GM10248 (cell line): ENCODE measurements around the gene GSDMA.

ENCODE experiments used
- CTCF ChIA-PET: fragments of 300-600 bp; sonication (Branson Sonifier 250); formaldehyde crosslinking; extraction: SDS; loops from one replicate; lab custom pipeline; 2021; ENCODE audit warnings: antibody characterized with exemption; lab: Yijun Ruan, JAX
- POLR2A ChIA-PET: fragments of 350-650 bp; sonication (Branson Sonifier 250); formaldehyde crosslinking; extraction: SDS; loops from one replicate; lab custom pipeline; 2020; ENCODE audit warnings: antibody characterized with exemption; lab: Yijun Ruan, JAX
- DNase-seq: peaks from one replicate; pipeline ENCODE4 v3.0.0; 2012; ENCODE audit errors: extremely low spot score
- TF ChIP-seq, protein P1 (sequence below): IDR thresholded peaks from 2 replicates; pipeline ENCODE4 v1.5.1; 2012; ENCODE audit warnings: mild to moderate bottlenecking, low read depth; ENCODE audit errors: extremely low read depth, missing control alignments, control extremely low read depth

Gene GSDMA

DNA sequence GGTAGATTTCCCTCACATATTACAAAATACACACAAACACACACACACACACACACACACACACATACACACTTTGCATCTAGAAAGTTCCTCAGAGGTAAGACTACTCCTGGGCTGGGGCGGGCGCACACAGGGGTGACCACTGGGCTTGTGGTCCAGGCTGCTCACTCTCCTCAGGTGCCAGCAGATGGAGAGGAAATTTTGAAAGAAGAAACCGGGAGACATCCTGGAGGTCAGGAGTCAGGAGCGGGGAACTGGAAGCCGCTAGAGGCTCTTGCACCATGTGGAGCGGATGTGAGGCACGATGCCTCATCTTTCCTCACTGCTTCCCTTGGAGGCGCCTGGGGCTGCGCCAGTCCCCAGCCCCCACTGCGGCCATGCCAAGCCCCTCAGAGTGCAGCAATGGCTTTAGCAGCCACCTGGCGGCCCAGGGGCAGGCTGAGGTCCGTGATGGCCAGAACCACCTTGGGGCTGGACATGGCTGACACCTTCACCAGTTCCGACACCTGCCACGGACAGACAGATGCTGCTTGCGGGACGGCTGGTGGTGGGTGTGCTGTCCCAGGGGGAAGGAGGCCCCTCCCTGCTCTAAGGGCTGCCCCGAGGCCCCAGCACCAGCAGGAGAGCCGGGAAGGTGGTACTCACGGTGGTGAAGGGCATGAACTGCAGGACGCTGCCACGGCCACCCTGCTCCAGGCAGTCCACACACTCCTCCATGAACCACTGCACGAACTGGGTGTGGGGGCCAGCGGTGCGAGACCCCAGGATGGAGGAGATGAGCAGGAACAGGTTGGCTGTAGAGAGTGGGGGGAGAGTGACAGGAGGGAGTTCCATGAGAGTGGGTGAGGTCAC is 56.6 kb downstream of the GSDMA start:
- ChIA-PET CTCF (interaction anchor here (1.0 to 8.4 kb wide), 4 partner anchors 10 to 398 kb away, joined by 3 to 137 read pairs (median 4); no protein-coding TSS in a partner anchor), POLR2A (no interaction called here)
- DNase-seq: no peak
- TF ChIP-seq, protein P1, sequence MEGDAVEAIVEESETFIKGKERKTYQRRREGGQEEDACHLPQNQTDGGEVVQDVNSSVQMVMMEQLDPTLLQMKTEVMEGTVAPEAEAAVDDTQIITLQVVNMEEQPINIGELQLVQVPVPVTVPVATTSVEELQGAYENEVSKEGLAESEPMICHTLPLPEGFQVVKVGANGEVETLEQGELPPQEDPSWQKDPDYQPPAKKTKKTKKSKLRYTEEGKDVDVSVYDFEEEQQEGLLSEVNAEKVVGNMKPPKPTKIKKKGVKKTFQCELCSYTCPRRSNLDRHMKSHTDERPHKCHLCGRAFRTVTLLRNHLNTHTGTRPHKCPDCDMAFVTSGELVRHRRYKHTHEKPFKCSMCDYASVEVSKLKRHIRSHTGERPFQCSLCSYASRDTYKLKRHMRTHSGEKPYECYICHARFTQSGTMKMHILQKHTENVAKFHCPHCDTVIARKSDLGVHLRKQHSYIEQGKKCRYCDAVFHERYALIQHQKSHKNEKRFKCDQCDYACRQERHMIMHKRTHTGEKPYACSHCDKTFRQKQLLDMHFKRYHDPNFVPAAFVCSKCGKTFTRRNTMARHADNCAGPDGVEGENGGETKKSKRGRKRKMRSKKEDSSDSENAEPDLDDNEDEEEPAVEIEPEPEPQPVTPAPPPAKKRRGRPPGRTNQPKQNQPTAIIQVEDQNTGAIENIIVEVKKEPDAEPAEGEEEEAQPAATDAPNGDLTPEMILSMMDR: no peak

DNA sequence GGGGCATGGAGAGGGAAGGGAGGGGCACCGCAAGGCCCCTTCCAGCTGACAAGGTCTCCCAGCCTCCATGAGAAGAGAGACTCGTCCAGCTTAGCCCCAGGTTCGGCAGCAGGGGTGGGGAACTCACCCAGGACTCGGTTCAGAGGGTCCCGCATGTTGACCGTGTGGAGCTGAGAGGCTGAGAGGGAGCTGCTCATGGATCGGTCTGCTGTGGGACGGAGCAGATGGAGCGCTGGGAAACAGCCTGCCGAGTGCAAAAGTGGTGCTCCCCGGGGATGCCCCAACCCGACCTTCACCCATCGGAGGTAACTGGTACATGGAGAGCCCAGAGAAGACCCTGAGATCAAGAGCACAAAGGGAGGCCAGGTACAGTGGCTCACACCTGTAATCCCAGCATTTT is 57.3 kb downstream of the GSDMA start:
- no peak for DNase-seq
- CTCF ChIA-PET: interaction anchor here (1.0 to 1.1 kb wide), 2 partner anchors 34 to 152 kb away, joined by 3 read pairs; partner anchors contain the start of gene MED24
- TF ChIP-seq, protein P1: no peak
- POLR2A ChIA-PET: no interaction called here

DNA sequence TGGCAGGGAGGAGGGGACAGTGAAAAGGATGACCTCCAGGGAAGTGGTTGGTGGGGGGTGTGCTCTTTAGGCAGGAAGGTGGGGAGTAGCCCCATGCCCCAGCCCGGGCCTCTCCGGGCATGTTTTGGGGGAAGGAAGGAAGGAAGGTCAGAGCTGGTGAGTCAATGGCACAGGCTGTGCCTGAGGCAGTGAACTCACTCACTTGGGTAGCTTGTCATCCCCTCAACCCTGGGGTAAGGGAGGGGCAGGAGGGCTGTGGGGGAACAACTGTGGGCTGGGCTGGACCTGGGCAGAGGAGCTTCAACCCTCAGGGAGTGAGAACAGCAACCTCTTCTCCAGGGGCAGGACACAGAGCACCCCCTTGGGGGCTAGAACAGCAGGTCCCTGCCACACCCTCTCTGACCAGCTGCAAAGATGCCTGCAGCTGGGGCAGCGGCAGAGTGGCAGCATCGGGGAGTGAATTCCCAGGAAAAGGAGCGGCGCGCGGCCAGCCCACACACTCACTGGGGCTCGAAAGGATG is 58.7 kb downstream of the GSDMA start:
- TF ChIP-seq, protein P1: no peak
- POLR2A ChIA-PET: no interaction called here
- no peak for DNase-seq
- CTCF ChIA-PET: interaction anchor here (0.9 to 2.5 kb wide), 10 partner anchors 9 to 334 kb away, joined by 3 to 7 read pairs (median 4); partner anchors contain the start of gene PSMD3

DNA sequence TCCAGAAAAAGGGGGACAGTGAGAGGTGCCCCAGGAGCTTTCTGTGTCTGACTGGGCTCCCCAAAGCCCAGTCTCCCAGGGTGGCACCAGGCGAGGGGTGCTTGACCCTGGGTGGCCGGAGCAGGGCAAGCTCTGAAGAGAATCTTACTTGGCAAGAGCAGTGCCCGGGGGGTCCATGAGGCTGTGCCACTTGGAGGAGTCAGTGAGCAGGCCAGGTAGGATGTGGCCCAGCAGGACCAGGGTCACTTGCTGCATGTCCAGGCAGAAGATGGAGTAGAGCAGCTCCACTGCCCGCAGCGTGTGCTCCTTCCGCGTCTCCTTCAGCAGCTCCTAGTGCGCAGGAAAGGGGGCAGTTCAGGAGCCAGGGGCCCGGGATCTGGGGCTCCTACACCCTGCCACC is 59.7 kb downstream of the GSDMA start:
- ChIA-PET POLR2A (no interaction called here), CTCF (interaction anchor here (1.2 to 2.5 kb wide), 6 partner anchors 10 to 333 kb away, joined by 3 to 7 read pairs (median 5); no protein-coding TSS in a partner anchor)
- DNase-seq: no peak
- TF ChIP-seq, protein P1: no peak

DNA sequence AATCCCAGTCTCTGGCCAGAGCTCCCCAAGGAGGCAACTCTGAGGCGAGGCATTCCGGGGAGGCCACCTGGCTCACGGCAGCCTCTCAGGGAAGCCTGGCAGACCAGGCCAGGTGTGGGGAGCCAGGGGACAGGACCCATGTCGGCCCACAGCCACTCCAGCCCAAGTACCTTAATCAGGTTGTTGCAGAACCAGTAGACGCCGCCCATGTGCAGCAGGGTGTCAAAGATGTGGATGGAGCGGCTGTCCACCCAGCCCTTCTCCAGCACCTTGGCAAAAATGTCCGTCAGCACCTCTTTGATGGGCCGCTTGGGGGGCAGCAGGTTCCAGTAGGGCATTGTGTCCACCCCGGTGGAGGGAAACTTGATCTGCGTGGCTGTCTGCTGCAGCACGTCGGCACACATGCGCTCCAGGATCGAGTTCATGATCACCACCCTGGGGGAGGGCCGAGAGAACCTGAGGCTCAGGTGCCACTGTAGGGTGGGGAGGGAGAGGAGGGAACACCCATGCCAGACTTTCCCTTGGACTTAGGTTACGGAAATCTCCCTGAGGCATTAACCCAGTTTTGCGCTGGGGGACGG is 60.2 kb downstream of the GSDMA start:
- DNase-seq: no peak
- ChIA-PET CTCF (interaction anchor here (2.5 to 11.5 kb wide), 2 partner anchors 8 to 63 kb away, joined by 6 to 137 read pairs; partner anchors contain the start of gene CSF3), POLR2A (no interaction called here)
- TF ChIP-seq, protein P1: no peak

DNA sequence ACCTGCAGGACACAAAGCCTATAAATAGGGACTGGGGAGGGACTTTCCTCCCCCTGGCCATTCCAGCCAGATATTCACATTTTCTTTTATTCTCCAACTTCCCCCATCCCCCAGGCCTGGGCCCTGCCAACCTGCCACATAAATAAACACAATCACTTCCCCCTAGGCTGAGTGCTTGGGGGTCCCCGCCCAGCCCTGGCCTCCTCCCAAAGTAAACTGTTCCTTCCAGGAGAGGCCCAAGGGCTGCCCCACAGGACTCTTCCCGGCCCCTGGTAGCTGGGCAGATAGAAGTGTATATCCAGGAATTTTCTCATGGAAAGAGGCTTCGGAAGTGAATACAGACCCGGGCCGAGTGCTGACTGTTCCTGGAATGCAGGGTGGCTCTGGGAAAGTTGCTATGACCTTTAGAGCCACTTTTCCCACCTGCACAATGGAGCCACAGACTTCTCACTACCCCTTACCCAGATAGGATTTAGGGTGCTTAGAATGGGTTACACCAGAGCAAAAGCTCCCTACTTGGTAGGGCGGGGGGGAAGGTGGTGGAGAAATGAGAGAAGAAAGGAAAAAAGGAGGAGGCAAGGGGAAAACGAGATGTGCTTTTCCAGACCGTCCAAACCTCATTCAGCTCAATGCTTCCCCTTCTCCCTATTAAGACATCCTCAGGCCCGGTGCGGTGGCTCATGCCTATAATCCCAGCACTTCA is 60.9 kb downstream of the GSDMA start:
- POLR2A ChIA-PET: no interaction called here
- CTCF ChIA-PET: interaction anchor here (1.0 to 11.5 kb wide), 2 partner anchors 9 to 399 kb away, joined by 3 to 137 read pairs; partner anchors contain the start of gene CSF3
- no peak for DNase-seq
- TF ChIP-seq, protein P1: no peak
